Measurements from ENCODE around the gene GPATCH11.

- TF ChIP-seq CTCF (conservative IDR thresholded peaks at IDR 0.05; ENCODE audit: low read length), result no peak
- TF ChIP-seq EZH2phosphoT487 (IDR thresholded peaks at IDR 0.05; ENCODE audit: borderline replicate concordance, low read depth, low read length), result no peak
Measured at GRCh38 chr2:37052600-37053332, 31.6 kb upstream of the GPATCH11 start.

Data from OCI-LY7 (cell line).